Measurements from ENCODE around the gene PREP.
"Not testable (repeated sequence)": the region's sequence is repeated elsewhere in the genome, so short reads cannot be mapped to it uniquely, and the experiment has no call there.

The PREP gene

GRCh38 chr6:105251689-105252088 lies 151.2 kb downstream of the PREP start:
- TF ChIP-seq TAF1 (IDR thresholded peaks at IDR 0.05; ENCODE audit: low read depth, low read length), result no peak
- no peak for TF ChIP-seq SPI1 (IDR thresholded peaks at IDR 0.05; ENCODE audit: low read depth, low read length)
- TF ChIP-seq POU2F2 (IDR thresholded peaks at IDR 0.05; ENCODE audit: low read depth, low read length), result no peak
- no peak for TF ChIP-seq POLR2AphosphoS5 (IDR thresholded peaks at IDR 0.05; ENCODE audit: low read depth, low read length)
- no peak for TF ChIP-seq POLR2A (IDR thresholded peaks at IDR 0.05; ENCODE audit: low read depth, low read length)
- TF ChIP-seq PAX5 (IDR thresholded peaks at IDR 0.05; ENCODE audit: insufficient read depth, low read length, severe bottlenecking), result no peak
- no peak for DNase-seq (ENCODE audit: insufficient read length, low spot score)
- FAIRE-seq, result no peak

DNA sequence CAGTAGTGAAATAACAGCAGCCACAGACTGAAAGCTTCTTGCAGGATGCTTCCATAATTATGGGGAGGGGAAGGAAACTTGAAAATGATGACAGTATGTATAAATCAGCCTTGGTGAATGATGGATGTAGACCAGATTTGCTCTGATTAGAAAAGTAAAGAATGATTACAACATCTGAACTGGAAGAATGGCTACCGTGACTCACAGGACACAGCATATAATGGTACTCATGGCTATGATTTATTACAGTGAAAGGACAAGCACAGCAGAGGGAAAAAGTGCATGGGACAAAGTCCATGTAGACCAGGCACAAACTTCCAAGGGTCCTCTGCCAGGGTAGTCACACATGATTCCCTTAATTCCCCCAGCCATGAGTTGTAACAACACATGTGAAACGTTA lies 152.3 kb downstream of the PREP start:
- TF ChIP-seq PAX5 (IDR thresholded peaks at IDR 0.05; ENCODE audit: insufficient read depth, low read length, severe bottlenecking), result no peak
- TF ChIP-seq POLR2A (IDR thresholded peaks at IDR 0.05; ENCODE audit: low read depth, low read length), result no peak
- TF ChIP-seq POLR2AphosphoS5 (IDR thresholded peaks at IDR 0.05; ENCODE audit: low read depth, low read length), result no peak
- TF ChIP-seq TAF1 (IDR thresholded peaks at IDR 0.05; ENCODE audit: low read depth, low read length), result no peak
- no peak for TF ChIP-seq POU2F2 (IDR thresholded peaks at IDR 0.05; ENCODE audit: low read depth, low read length)
- no peak for DNase-seq (ENCODE audit: insufficient read length, low spot score)
- FAIRE-seq, result no peak

- FAIRE-seq (no peak), DNase-seq (ENCODE audit: insufficient read length, low spot score) (no peak)
- no peak for TF ChIP-seq PAX5 (IDR thresholded peaks at IDR 0.05; ENCODE audit: insufficient read depth, low read length, severe bottlenecking)
- no peak for TF ChIP-seq POU2F2 (IDR thresholded peaks at IDR 0.05; ENCODE audit: low read depth, low read length)
- TF ChIP-seq POLR2A (IDR thresholded peaks at IDR 0.05; ENCODE audit: low read depth, low read length), result no peak
- TF ChIP-seq SPI1 (IDR thresholded peaks at IDR 0.05; ENCODE audit: low read depth, low read length), result no peak
- no peak for TF ChIP-seq POLR2AphosphoS5 (IDR thresholded peaks at IDR 0.05; ENCODE audit: low read depth, low read length)
- TF ChIP-seq TAF1 (IDR thresholded peaks at IDR 0.05; ENCODE audit: low read depth, low read length), result no peak
Observed at GRCh38 chr6:105243487-105243886, 159.4 kb downstream of the PREP start.

DNA sequence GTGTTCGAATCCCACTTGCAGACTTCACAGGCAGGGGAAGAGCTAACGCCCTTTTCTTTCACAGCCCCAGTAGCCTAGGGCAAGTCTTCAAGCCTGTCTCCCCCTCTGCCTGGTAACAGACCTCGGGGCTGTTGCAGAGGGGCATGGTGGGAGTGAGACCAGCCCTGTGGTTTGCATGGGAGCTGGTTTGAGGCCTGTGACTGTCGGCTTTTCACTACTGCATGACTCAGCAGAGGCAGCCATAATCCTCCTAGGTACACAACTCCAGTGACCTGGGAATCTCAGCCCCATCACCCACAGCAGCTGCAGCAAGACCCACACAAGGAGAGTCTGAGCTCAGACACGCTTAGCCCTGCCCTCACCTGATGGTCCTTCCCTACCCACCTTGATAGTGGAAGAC lies 167.7 kb downstream of the PREP start:
- DNase-seq (ENCODE audit: insufficient read length, low spot score), result no peak
- TF ChIP-seq SPI1 (IDR thresholded peaks at IDR 0.05; ENCODE audit: low read depth, low read length), result no peak
- no peak for TF ChIP-seq POLR2A (IDR thresholded peaks at IDR 0.05; ENCODE audit: low read depth, low read length)
- TF ChIP-seq PAX5 (IDR thresholded peaks at IDR 0.05; ENCODE audit: insufficient read depth, low read length, severe bottlenecking), result no peak
- no peak for TF ChIP-seq POU2F2 (IDR thresholded peaks at IDR 0.05; ENCODE audit: low read depth, low read length)
- TF ChIP-seq TAF1 (IDR thresholded peaks at IDR 0.05; ENCODE audit: low read depth, low read length), result no peak
- TF ChIP-seq POLR2AphosphoS5 (IDR thresholded peaks at IDR 0.05; ENCODE audit: low read depth, low read length), result no peak
- no peak for FAIRE-seq

DNA sequence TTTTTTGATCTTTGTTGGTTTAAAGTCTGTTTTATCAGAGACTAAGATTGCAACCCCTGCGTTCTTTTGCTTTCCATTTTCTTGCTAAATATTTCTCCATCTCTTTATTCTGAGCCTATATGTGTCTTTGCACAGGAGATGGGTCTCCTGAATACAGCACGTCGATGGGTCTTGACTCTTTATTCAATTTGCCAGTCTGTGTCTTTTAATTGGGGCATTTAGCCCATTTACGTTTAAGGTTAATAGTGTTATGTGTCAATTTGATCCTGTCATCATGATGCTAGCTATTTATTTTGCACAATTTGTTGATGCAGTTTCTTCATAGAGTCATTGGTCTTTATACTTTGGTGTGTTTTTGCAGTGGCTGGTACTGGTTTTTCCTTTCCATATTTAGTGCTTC lies 171.1 kb downstream of the PREP start:
- DNase-seq (ENCODE audit: insufficient read length, low spot score); FAIRE-seq: not testable (repeated sequence)
